ENCODE measurements around the gene LAMB2. TPM values are rescaled to one million over a fixed set of nuclear protein-coding genes. Genes with fewer than 3 reads are reported as not detected.

LAMB2 gene
- total RNA-seq, 1 experiment from 2014 or later: 121 TPM

DNA sequence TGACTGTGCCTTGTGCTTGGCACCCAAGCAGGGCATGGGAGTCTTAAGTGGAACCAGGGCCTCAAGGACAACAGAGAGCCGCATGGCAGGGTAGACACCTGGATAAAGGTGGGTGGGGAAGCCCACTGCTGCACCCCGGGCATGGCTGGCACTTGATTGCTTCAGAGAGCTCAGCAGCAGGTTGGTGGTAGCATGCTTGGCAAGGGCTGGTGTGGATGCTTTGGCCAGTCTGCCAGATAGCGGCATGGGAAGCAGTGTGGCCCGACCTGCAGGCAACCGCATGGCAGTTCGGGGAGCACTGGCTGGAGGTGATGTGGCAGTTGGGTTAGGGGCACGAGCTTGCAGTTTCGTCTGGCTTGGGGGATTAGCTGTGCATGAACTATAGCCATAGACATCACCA lies 30.8 kb upstream of the LAMB2 start:
- H2BK15ac ChIP-seq (ENCODE audit: low read depth, low read length): no peak overlapping the region
- H3K9me3 Mint-ChIP-seq: no peaks in the 10 kb centered on the region; a peak in 1 of 5 replicates
- WGBS (ENCODE audit: extremely low coverage, insufficient read length, low lambda C conversion rate): no CpG with 5 or more reads among the region's 8 CpGs
- H3K36me3 Mint-ChIP-seq (ENCODE audit: insufficient read depth in 1 of 3, low read depth in 3 of 3): peaks cover 15 to 22% (median 16%) of the 10 kb centered on the region in 3 experiments
- peaks cover 4% of the 10 kb centered on the region; the same call in 1 of the 2 replicates for H3K4me1 ChIP-seq (ENCODE audit: insufficient read depth, low read length)
- H3K9me3 ChIP-seq (ENCODE audit: control insufficient read depth, low read depth, low read length): no peaks in the 10 kb centered on the region
- TF ChIP-seq, protein P1, sequence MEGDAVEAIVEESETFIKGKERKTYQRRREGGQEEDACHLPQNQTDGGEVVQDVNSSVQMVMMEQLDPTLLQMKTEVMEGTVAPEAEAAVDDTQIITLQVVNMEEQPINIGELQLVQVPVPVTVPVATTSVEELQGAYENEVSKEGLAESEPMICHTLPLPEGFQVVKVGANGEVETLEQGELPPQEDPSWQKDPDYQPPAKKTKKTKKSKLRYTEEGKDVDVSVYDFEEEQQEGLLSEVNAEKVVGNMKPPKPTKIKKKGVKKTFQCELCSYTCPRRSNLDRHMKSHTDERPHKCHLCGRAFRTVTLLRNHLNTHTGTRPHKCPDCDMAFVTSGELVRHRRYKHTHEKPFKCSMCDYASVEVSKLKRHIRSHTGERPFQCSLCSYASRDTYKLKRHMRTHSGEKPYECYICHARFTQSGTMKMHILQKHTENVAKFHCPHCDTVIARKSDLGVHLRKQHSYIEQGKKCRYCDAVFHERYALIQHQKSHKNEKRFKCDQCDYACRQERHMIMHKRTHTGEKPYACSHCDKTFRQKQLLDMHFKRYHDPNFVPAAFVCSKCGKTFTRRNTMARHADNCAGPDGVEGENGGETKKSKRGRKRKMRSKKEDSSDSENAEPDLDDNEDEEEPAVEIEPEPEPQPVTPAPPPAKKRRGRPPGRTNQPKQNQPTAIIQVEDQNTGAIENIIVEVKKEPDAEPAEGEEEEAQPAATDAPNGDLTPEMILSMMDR (conservative IDR thresholded peaks at IDR 0.05): no peak
- H3K23me2 ChIP-seq (ENCODE audit: insufficient read length, low read depth, low read length, poor library complexity, severe bottlenecking): peaks cover 15% of the 10 kb centered on the region
- H4K8ac ChIP-seq (replicated peaks; ENCODE audit: insufficient read length, low read depth, low read length): no peak overlapping the region
- no peak overlapping the region for H3K18ac ChIP-seq (ENCODE audit: insufficient read length, low read depth, low read length)
- H3K79me2 ChIP-seq (ENCODE audit: insufficient read depth, low read length): no peaks in the 10 kb centered on the region; the same call in 1 of the 2 replicates
- no peak overlapping the region for H2BK120ac ChIP-seq (ENCODE audit: low read depth, low read length, poor library complexity, severe bottlenecking)
- no peak overlapping the region for H3K23ac ChIP-seq (ENCODE audit: insufficient read length, low read depth, low read length)
- DNase-seq: no peak
- H3K4me2 ChIP-seq (ENCODE audit: insufficient read depth, insufficient read length, low read length): no peak overlapping the region
- no peak overlapping the region for H3K14ac ChIP-seq (ENCODE audit: insufficient read depth, low read length)
- no peak overlapping the region for H2AFZ ChIP-seq (ENCODE audit: low read length)
- H3K56ac ChIP-seq (ENCODE audit: insufficient read length, low read depth, low read length): no peak overlapping the region
- peaks cover 16% of the 10 kb centered on the region for H3K27me3 Mint-ChIP-seq (ENCODE audit: low read depth)
- no peak overlapping the region for H4K5ac ChIP-seq (ENCODE audit: insufficient read length, low read depth, low read length)
- no peaks in the 10 kb centered on the region for H3K79me1 ChIP-seq (ENCODE audit: insufficient read depth, low read depth, low read length, poor library complexity, severe bottlenecking)
- H3K9ac ChIP-seq (ENCODE audit: extremely low read depth, insufficient read length, low read length): no peak overlapping the region
- peaks cover 15 to 19% of the 10 kb centered on the region in 2 experiments for H3K4me1 Mint-ChIP-seq
- H2AK5ac ChIP-seq (ENCODE audit: insufficient read length, low read length): no peak overlapping the region
- no peak overlapping the region for H3K27ac Mint-ChIP-seq
- no peaks in the 10 kb centered on the region for H3K27me3 ChIP-seq (ENCODE audit: insufficient read depth, low read length)
- no peaks in the 10 kb centered on the region for H4K20me1 ChIP-seq (ENCODE audit: control insufficient read depth, insufficient read depth, insufficient read length)
- no peak overlapping the region for H4K91ac ChIP-seq (ENCODE audit: insufficient read length, low read depth, low read length)
- no peak overlapping the region for H3K27ac ChIP-seq (ENCODE audit: insufficient read length, low read depth, low read length)
- no peak overlapping the region for H2BK12ac ChIP-seq (ENCODE audit: insufficient read length, low read depth, low read length)
- no peak overlapping the region for H2BK5ac ChIP-seq (ENCODE audit: insufficient read length, low read length)
- no peak overlapping the region for H3T11ph ChIP-seq (ENCODE audit: low read length)
- H3K4me3 Mint-ChIP-seq: peak overlapping the region; percentile 22 to 23; a peak in 2 of 5 replicates
- H3K4ac ChIP-seq (ENCODE audit: low read depth, low read length): no peak overlapping the region
- no peak overlapping the region for H2BK20ac ChIP-seq (ENCODE audit: low read depth, low read length, poor library complexity, severe bottlenecking)
